Esophagus squamous epithelium (tissue), 5 donors: Measurements from ENCODE around the gene AAGAB. TPM values are rescaled to one million over a fixed set of nuclear protein-coding genes. Genes with fewer than 3 reads are reported as not detected.

ENCODE experiments used
- DNase-seq: peaks from one replicate; lab custom pipeline; 2025; lab: John Stamatoyannopoulos, UW
- H3K27ac ChIP-seq, 4 donors: fragments of 200-600 bp; sonication (generic); one replicate each; pipeline ENCODE4 v1.5.1; 2016 to 2019; ENCODE audit warnings: mild to moderate bottlenecking in 1 of 4
- H3K27me3 ChIP-seq, 4 donors: fragments of 200-600 bp; sonication (generic); 1 replicate in 3 of 4; 2 replicates in 1 of 4; pipeline versions ENCODE4 v1.5.1 to v1.6.0; 2017 to 2021; ENCODE audit warnings: antibody characterized with exemption in 1 of 4
- H3K36me3 ChIP-seq, 3 donors: fragments of 200-600 bp; sonication (generic); one replicate each; pipeline ENCODE4 v1.5.1; 2016 to 2019
- H3K4me1 ChIP-seq, 3 donors: fragments of 200-600 bp; sonication (generic); one replicate each; pipeline ENCODE4 v1.5.1; 2017 to 2019
- H3K4me3 ChIP-seq, 4 donors: fragments of 200-600 bp; sonication (generic); 1 replicate in 3 of 4; 2 replicates in 1 of 4; pipeline ENCODE4 v1.5.1; 2016 to 2019; ENCODE audit warnings: mild to moderate bottlenecking in 2 of 4, moderate library complexity in 1 of 4
- H3K9me3 ChIP-seq, 3 donors: fragments of 200-600 bp; sonication (generic); one replicate each; pipeline ENCODE4 v1.5.1; 2016 to 2019
- POLR2A ChIP-seq, 4 donors: fragments of 450-650 bp; IDR thresholded peaks; one replicate each; pipeline ENCODE4 v1.6.1; 2017; ENCODE audit warnings: antibody characterized with exemption in 4 of 4, mild to moderate bottlenecking in 4 of 4, moderate library complexity in 3 of 4
- WGBS, 2 donors: methylation state at CpG; one replicate each; pipeline ENCODE4 v1.1.5; 2018; 5-methylcytosine and 5-hydroxymethylcytosine counted together
- intact Hi-C: fragments of 100-400 bp; cut with DNase I; formaldehyde crosslinking; loops from one replicate; pipeline ENCODE4 v1.15.0; 2022
- total RNA-seq, 4 donors: library from RNA; depleted of rRNA; stranded (reverse); fragments of >200 nt; gene quantifications; one replicate each; pipeline ENCODE4 v1.1.0, GENCODE V29; 2016
- TF ChIP-seq, protein P1 (sequence below), 6 experiments: fragments of 450-650 bp in 4 of 6; fragments of 200-600 bp in 2 of 6; sonication (generic) in 2 of 6; IDR thresholded peaks; one replicate each; pipeline ENCODE4 v1.5.1; 2016 to 2019; ENCODE audit warnings: antibody characterized with exemption in 6 of 6, mild to moderate bottlenecking in 4 of 6, moderate library complexity in 4 of 6
- donor health status: DM: yes; HTN: yes; CAD: no.

The AAGAB gene
- total RNA-seq, 4 donors from 2014 or later: 16.7 to 35.6 (median 31.4) TPM

DNA sequence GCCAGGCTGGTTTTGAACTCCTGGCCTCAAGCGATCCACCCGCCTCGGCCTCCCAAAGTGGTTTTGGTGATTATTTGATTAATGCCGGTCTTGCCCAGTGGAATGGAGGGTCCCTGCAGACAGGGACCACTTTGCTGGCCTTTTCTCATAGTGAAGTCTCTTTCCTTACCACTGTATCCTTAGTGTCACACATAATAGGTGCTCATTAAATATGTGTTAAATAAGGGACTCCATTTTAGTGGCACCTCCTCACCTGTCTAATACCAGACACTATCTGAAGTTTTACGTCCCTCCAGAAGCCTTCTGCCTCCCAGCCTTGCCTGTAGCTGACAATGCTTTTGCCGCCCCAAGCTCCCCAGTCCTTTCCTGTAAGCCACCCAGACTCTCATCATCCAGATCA is 91.3 kb downstream of the AAGAB start:
- no peaks in the 10 kb centered on the region for H3K9me3 ChIP-seq
- WGBS, 2 donors: 95 to 100% methylated on average over 6 of the region's 6 CpGs
- DNase-seq: no peak
- H3K27ac ChIP-seq: peak overlapping the region in 3 of 4 donors; percentile 78 to 89 (median 89)
- TF ChIP-seq, protein P1, sequence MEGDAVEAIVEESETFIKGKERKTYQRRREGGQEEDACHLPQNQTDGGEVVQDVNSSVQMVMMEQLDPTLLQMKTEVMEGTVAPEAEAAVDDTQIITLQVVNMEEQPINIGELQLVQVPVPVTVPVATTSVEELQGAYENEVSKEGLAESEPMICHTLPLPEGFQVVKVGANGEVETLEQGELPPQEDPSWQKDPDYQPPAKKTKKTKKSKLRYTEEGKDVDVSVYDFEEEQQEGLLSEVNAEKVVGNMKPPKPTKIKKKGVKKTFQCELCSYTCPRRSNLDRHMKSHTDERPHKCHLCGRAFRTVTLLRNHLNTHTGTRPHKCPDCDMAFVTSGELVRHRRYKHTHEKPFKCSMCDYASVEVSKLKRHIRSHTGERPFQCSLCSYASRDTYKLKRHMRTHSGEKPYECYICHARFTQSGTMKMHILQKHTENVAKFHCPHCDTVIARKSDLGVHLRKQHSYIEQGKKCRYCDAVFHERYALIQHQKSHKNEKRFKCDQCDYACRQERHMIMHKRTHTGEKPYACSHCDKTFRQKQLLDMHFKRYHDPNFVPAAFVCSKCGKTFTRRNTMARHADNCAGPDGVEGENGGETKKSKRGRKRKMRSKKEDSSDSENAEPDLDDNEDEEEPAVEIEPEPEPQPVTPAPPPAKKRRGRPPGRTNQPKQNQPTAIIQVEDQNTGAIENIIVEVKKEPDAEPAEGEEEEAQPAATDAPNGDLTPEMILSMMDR (IDR thresholded peaks at IDR 0.05): no peak
- no peak for TF ChIP-seq POLR2A (IDR thresholded peaks at IDR 0.05)
- no peaks in the 10 kb centered on the region for H3K27me3 ChIP-seq
- no peak overlapping the region for H3K4me3 ChIP-seq
- H3K4me1 ChIP-seq: peaks cover 36 to 76% (median 55%) of the 10 kb centered on the region in 3 donors
- H3K36me3 ChIP-seq: peaks cover 0 to 35% (median 12%) of the 10 kb centered on the region in 3 donors
- intact Hi-C loops: no loop called here

DNA sequence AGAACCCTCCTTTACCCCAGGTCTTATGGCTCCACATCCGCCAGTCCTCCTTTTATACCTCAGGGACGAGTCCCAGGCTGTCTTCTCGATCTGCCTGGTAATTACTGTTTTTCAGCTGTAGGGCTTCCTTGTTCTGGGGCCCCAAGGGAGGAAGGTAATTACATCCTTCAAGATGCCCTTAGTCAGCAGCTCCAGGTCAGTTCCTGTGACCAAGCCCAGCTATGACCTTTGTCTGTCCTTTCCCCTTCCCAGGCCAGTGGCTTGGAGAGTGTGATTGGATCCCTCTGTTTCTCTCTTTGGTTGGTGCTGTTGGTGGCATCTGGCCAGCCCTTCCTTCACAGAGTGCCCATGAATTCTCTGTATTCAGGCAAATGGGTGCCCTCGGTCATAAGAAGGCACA is 92.6 kb downstream of the AAGAB start:
- H3K36me3 ChIP-seq: peaks cover 0 to 23% (median 4%) of the 10 kb centered on the region in 3 donors
- DNase-seq: no peak
- no peaks in the 10 kb centered on the region for H3K9me3 ChIP-seq
- TF ChIP-seq, protein P1 (IDR thresholded peaks at IDR 0.05): no peak
- no peak for TF ChIP-seq POLR2A (IDR thresholded peaks at IDR 0.05)
- peaks cover 24 to 76% (median 50%) of the 10 kb centered on the region in 3 donors for H3K4me1 ChIP-seq
- no peak overlapping the region for H3K4me3 ChIP-seq
- no peaks in the 10 kb centered on the region for H3K27me3 ChIP-seq
- intact Hi-C loops: no loop called here
- 80% methylated on average over 3 of the region's 4 CpGs for WGBS, 2 donors
- H3K27ac ChIP-seq: peak overlapping the region in 3 of 4 donors; percentile 20 to 46 (median 36)

DNA sequence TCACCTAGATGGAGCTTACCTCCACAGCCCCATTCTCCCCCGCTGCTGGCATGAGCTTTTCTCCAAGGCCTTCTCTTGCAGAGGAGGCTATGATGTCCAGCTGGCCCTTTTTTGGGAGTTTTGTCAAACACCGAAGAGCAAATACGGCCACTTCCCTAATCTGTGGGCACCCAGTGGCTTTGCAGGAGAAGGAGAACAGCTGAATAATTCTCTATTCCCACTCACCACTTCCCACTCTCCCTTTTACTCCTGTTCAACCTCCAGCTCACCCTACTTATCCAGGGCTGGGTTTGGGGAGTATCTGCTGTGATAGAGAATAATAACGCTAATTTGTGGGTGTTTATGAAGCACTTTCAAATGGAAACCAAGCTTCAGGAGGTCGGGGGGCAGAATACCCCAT is 93.0 kb downstream of the AAGAB start:
- peaks cover 0 to 23% (median 0%) of the 10 kb centered on the region in 3 donors for H3K36me3 ChIP-seq
- WGBS, 2 donors: 76 to 86% methylated on average over 4 to 5 of the region's 5 CpGs
- TF ChIP-seq, protein P1 (IDR thresholded peaks at IDR 0.05): no peak
- TF ChIP-seq POLR2A (IDR thresholded peaks at IDR 0.05): no peak
- no peak overlapping the region for H3K4me3 ChIP-seq
- no peaks in the 10 kb centered on the region for H3K27me3 ChIP-seq
- peak overlapping the region in 3 of 4 donors; percentile 20 to 46 (median 36) for H3K27ac ChIP-seq
- no peaks in the 10 kb centered on the region for H3K9me3 ChIP-seq
- no peak for DNase-seq
- H3K4me1 ChIP-seq: peaks cover 24 to 74% (median 45%) of the 10 kb centered on the region in 3 donors
- intact Hi-C loops: no loop called here

DNA sequence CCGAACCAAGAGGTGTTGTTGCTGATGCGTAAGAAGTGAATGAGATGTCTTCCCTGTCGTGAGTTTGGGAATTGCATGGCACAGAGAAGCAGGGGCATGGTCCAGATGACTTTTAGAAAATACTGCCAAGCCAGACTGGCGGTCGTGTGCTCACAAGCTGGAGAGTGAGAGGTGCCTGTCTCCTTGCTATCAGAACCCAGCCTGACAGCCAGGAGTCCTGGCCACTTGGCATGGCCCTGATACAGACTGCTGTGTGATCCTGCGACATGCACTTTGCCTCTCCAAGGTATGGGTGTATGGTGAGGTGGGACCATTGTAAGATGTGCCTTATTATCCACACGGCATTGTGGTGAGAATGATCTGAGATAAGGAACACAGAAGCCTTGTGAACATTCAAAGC is 96.1 kb downstream of the AAGAB start:
- peaks cover 0 to 17% (median 0%) of the 10 kb centered on the region in 3 donors for H3K36me3 ChIP-seq
- peaks cover 10 to 66% (median 31%) of the 10 kb centered on the region in 3 donors for H3K4me1 ChIP-seq
- peak overlapping the region in 3 of 4 donors; percentile 27 to 48 (median 30) for H3K27ac ChIP-seq
- H3K27me3 ChIP-seq: no peaks in the 10 kb centered on the region
- no peaks in the 10 kb centered on the region for H3K9me3 ChIP-seq
- intact Hi-C loops: no loop called here
- H3K4me3 ChIP-seq: no peak overlapping the region
- TF ChIP-seq, protein P1 (IDR thresholded peaks at IDR 0.05): no peak
- no peak for TF ChIP-seq POLR2A (IDR thresholded peaks at IDR 0.05)
- no peak for DNase-seq
- 81 to 87% methylated on average over 5 to 6 of the region's 7 CpGs for WGBS, 2 donors

DNA sequence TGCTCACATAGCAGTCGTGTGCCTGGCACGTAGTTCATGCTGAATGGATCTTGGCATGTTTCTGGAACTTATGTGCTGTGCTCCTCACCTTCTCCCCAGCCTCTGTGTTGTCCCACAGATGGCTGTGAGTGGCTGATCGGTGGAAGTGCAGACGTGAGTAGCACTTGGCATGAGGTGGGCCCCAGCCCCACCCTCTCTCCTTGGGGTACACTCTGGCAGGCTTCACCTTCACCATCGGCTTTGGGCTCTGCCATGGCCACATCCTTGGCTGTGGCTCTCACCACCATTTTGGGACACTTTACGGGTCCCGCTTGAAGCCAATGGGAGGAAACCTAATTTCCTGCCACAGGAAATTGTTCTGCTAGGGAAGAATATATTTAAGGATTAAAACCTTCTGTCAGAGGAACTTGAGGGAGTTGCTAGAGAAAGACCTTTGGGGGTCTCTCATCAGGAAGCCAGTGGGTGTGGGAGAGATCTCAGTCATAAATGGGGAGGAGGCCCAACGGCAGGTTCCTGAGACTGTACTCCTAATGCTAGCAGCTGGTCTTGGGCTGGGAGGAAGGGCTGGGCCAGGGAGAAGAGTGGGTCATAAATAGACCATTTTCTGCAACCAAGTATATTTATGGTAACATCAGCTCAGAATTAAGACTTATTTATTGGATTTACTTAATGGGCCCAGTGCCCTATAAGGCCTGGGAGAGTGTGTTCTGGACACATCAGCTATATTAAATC is 96.8 kb downstream of the AAGAB start:
- H3K4me3 ChIP-seq: no peak overlapping the region
- peaks cover 0 to 17% (median 0%) of the 10 kb centered on the region in 3 donors for H3K36me3 ChIP-seq
- H3K9me3 ChIP-seq: no peaks in the 10 kb centered on the region
- no peak for DNase-seq
- peak overlapping the region in 3 of 4 donors; percentile 27 to 48 (median 30) for H3K27ac ChIP-seq
- intact Hi-C loops: no loop called here
- 77 to 79% methylated on average over 5 to 7 of the region's 8 CpGs for WGBS, 2 donors
- no peaks in the 10 kb centered on the region for H3K27me3 ChIP-seq
- no peak for TF ChIP-seq POLR2A (IDR thresholded peaks at IDR 0.05)
- TF ChIP-seq, protein P1 (IDR thresholded peaks at IDR 0.05): no peak
- H3K4me1 ChIP-seq: peaks cover 10 to 68% (median 36%) of the 10 kb centered on the region in 3 donors
